Upper lobe of left lung (tissue), 6 donors: ENCODE results near the gene FBXL15. TPM values are rescaled to one million over a fixed set of nuclear protein-coding genes. Genes with fewer than 3 reads are reported as not detected.
A peak's percentile ranks its signal among the peaks of the same experiment; 100 is the strongest.

ENCODE experiments used
- ATAC-seq, 2 donors: fragments of 200-7000 bp; cut with Tn5 transposase; one replicate each; pipeline ENCODE4 v1.9.1; 2022; ENCODE audit warnings: mild to moderate bottlenecking in 2 of 2, moderate library complexity in 2 of 2; ENCODE audit not compliant: low FRiP score in 2 of 2
- DNase-seq, 2 donors: peaks; one replicate each; pipeline ENCODE4 v3.0.0-alpha.2; 2019 to 2020
- H3K27ac ChIP-seq, 4 donors: fragments of 200-600 bp; sonication (generic); one replicate each; pipeline ENCODE4 v1.5.1; 2016 to 2019
- H3K27me3 ChIP-seq, 4 donors: fragments of 200-600 bp; sonication (generic); one replicate each; pipeline ENCODE4 v1.5.1; 2017 to 2019
- H3K36me3 ChIP-seq, 4 donors: fragments of 200-600 bp; sonication (generic); one replicate each; pipeline ENCODE4 v1.5.1; 2016 to 2019
- H3K4me1 ChIP-seq, 4 donors: fragments of 200-600 bp; sonication (generic); one replicate each; pipeline ENCODE4 v1.5.1; 2018 to 2019
- H3K4me3 ChIP-seq, 4 donors: fragments of 200-600 bp; sonication (generic); one replicate each; pipeline ENCODE4 v1.5.1; 2017 to 2019; ENCODE audit warnings: mild to moderate bottlenecking in 2 of 4, moderate library complexity in 1 of 4
- H3K9me3 ChIP-seq, 4 donors: fragments of 200-600 bp; sonication (generic); one replicate each; pipeline ENCODE4 v1.5.1; 2018 to 2019
- CTCF ChIP-seq, 6 experiments: fragments of 450-650 bp in 4 of 6; fragments of 200-600 bp in 2 of 6; sonication (generic) in 2 of 6; IDR thresholded peaks; one replicate each; pipeline ENCODE4 v1.5.1; 2016 to 2019; ENCODE audit warnings: antibody characterized with exemption in 6 of 6
- EP300 ChIP-seq, 4 donors: sonication (generic); formaldehyde crosslinking; IDR thresholded peaks; one replicate each; pipeline ENCODE4 v1.5.1; 2017; ENCODE audit warnings: antibody characterized with exemption in 4 of 4, control low read depth in 2 of 4
- POLR2A ChIP-seq, 4 donors: fragments of 450-650 bp; IDR thresholded peaks; one replicate each; pipeline ENCODE4 v1.5.1; 2016 to 2017; ENCODE audit warnings: antibody characterized with exemption in 4 of 4, mild to moderate bottlenecking in 2 of 4
- POLR2AphosphoS5 ChIP-seq, 2 donors: sonication (generic); formaldehyde crosslinking; IDR thresholded peaks; one replicate each; pipeline ENCODE4 v1.5.1; 2017; ENCODE audit warnings: antibody characterized with exemption in 2 of 2
- WGBS, 2 donors: methylation state at CpG; one replicate each; pipeline ENCODE4 v1.1.5; 2017 to 2018; 5-methylcytosine and 5-hydroxymethylcytosine counted together
- total RNA-seq, 6 donors: library from RNA; depleted of rRNA in 4 of 6; stranded (reverse); fragments of >200 nt in 4 of 6; gene quantifications; one replicate each; pipeline versions ENCODE4 v1.1.0 to v1.2.1, GENCODE V29; 2016 to 2021
- donor health status: DM: no; HTN: no; CAD: no; lungs with moderate emphysema.
- donor health status: DM: no; HTN: yes; CAD: no; lungs with severe emphysema.

The FBXL15 gene
- total RNA-seq, 6 donors from 2014 or later, result 18.5 to 70.2 (median 26.8) TPM

GRCh38 chr10:102409604-102410428 is 10.8 kb upstream of the FBXL15 start:
- ATAC-seq, result no peak
- no peak for DNase-seq
- peaks cover 15 to 25% (median 19%) of the 10 kb centered on the region in 4 donors for H3K4me1 ChIP-seq
- peak overlapping the region in 3 of 4 donors; percentile 3 to 55 (median 49) for H3K4me3 ChIP-seq
- TF ChIP-seq POLR2A (IDR thresholded peaks at IDR 0.05), result no peak
- no peak for TF ChIP-seq EP300 (IDR thresholded peaks at IDR 0.05)
- no peak for TF ChIP-seq CTCF (IDR thresholded peaks at IDR 0.05)
- TF ChIP-seq POLR2AphosphoS5 (IDR thresholded peaks at IDR 0.05), result no peak
- peaks cover 0 to 47% (median 25%) of the 10 kb centered on the region in 4 donors for H3K27me3 ChIP-seq
- H3K36me3 ChIP-seq, result no peaks in the 10 kb centered on the region
- H3K27ac ChIP-seq, result no peak overlapping the region
- WGBS, 2 donors, result 35 to 40% methylated on average over 14 to 24 of the region's 24 CpGs
- no peaks in the 10 kb centered on the region for H3K9me3 ChIP-seq

GRCh38 chr10:102410429-102411073 is 10.1 kb upstream of the FBXL15 start:
- peaks cover 15 to 25% (median 19%) of the 10 kb centered on the region in 4 donors for H3K4me1 ChIP-seq
- WGBS, 2 donors, result 3 to 8% methylated on average over 10 to 42 of the region's 48 CpGs
- peak in 1 of 2 donors; percentile 83 for DNase-seq
- TF ChIP-seq EP300 (IDR thresholded peaks at IDR 0.05) (no peak), POLR2AphosphoS5 (IDR thresholded peaks at IDR 0.05) (no peak), CTCF (IDR thresholded peaks at IDR 0.05) (no peak), POLR2A (IDR thresholded peaks at IDR 0.05) (no peak)
- no peaks in the 10 kb centered on the region for H3K9me3 ChIP-seq
- no peaks in the 10 kb centered on the region for H3K36me3 ChIP-seq
- H3K27me3 ChIP-seq, result peaks cover 0 to 47% (median 25%) of the 10 kb centered on the region in 4 donors
- no peak overlapping the region for H3K27ac ChIP-seq
- H3K4me3 ChIP-seq, result peak overlapping the region in 3 of 4 donors; percentile 3 to 31 (median 20)
- no peak for ATAC-seq

- H3K27me3 ChIP-seq, result peaks cover 0 to 47% (median 25%) of the 10 kb centered on the region in 4 donors
- TF ChIP-seq CTCF (IDR thresholded peaks at IDR 0.05) (no peak), POLR2A (IDR thresholded peaks at IDR 0.05) (no peak)
- no peak for DNase-seq
These were observed 9.0 kb upstream of the FBXL15 start for GRCh38 chr10:102411341-102412255.

GRCh38 chr10:102412293-102412692 is 8.3 kb upstream of the FBXL15 start:
- no peak for ATAC-seq
- TF ChIP-seq CTCF (IDR thresholded peaks at IDR 0.05) (no peak), POLR2A (IDR thresholded peaks at IDR 0.05) (no peak), POLR2AphosphoS5 (IDR thresholded peaks at IDR 0.05) (no peak), EP300 (IDR thresholded peaks at IDR 0.05) (no peak)
- no peak for DNase-seq
- H3K27me3 ChIP-seq, result peaks cover 0 to 47% (median 26%) of the 10 kb centered on the region in 4 donors
- no peak overlapping the region for H3K27ac ChIP-seq
- no peak overlapping the region for H3K4me3 ChIP-seq
- H3K36me3 ChIP-seq, result no peaks in the 10 kb centered on the region
- peaks cover 15 to 25% (median 19%) of the 10 kb centered on the region in 4 donors for H3K4me1 ChIP-seq
- no peaks in the 10 kb centered on the region for H3K9me3 ChIP-seq
- WGBS, 2 donors, result 84 to 97% methylated on average over 7 to 10 of the region's 10 CpGs

More at GRCh38 chr10:102411341-102412255, 9.0 kb upstream of the FBXL15 start:
- no peaks in the 10 kb centered on the region for H3K9me3 ChIP-seq
- no peak overlapping the region for H3K27ac ChIP-seq
- peaks cover 15 to 25% (median 19%) of the 10 kb centered on the region in 4 donors for H3K4me1 ChIP-seq
- H3K4me3 ChIP-seq, result no peak overlapping the region
- H3K36me3 ChIP-seq, result no peaks in the 10 kb centered on the region
- ATAC-seq, result no peak
- WGBS, 2 donors, result 79 to 87% methylated on average over 11 to 14 of the region's 14 CpGs
